HG03571 (cell line): ENCODE data around the gene DAND5.

Experiments used
- ATAC-seq: cut with Tn5 transposase; IDR thresholded peaks from one replicate; pipeline ENCODE4 v1.9.1; 2021; ENCODE audit not compliant: unreplicated experiment

DAND5 gene

GRCh38 chr19:12991296-12991695 lies 21.9 kb downstream of the DAND5 start:
- no peak for ATAC-seq

GRCh38 chr19:12992729-12993128 lies 23.4 kb downstream of the DAND5 start:
- no peak for ATAC-seq

- no peak for ATAC-seq
Observed at GRCh38 chr19:12993562-12993961, 24.2 kb downstream of the DAND5 start.

GRCh38 chr19:12994701-12995595 lies 25.6 kb downstream of the DAND5 start, which contains the start of gene NFIX:
Gene NFIX (plus strand): TSS chr19:12995475. CDS start chr19:12995838, 363 bp downstream.
- ATAC-seq, result no peak

GRCh38 chr19:12995596-12996405 lies 26.4 kb downstream of the DAND5 start:
- no peak for ATAC-seq

- ATAC-seq, result no peak
Observed at GRCh38 chr19:12996406-12997094, 27.2 kb downstream of the DAND5 start.

- no peak for ATAC-seq
Observed at GRCh38 chr19:12997179-12997966, 28.0 kb downstream of the DAND5 start.

- ATAC-seq, result no peak
Observed at GRCh38 chr19:12997967-12998940, 28.9 kb downstream of the DAND5 start.

GRCh38 chr19:13001166-13001501 lies 31.8 kb downstream of the DAND5 start:
- ATAC-seq, result no peak

- no peak for ATAC-seq
Observed at GRCh38 chr19:13001502-13002165, 32.3 kb downstream of the DAND5 start.

- ATAC-seq, result no peak
Observed at GRCh38 chr19:13002166-13002898, 33.0 kb downstream of the DAND5 start.

GRCh38 chr19:13003081-13003480 lies 33.7 kb downstream of the DAND5 start:
- ATAC-seq, result no peak

- no peak for ATAC-seq
Observed at GRCh38 chr19:13004273-13004672, 34.9 kb downstream of the DAND5 start.

- no peak for ATAC-seq
Observed at GRCh38 chr19:13005253-13005652, 35.9 kb downstream of the DAND5 start.

- ATAC-seq, result no peak
Observed at GRCh38 chr19:13005861-13006370, 36.5 kb downstream of the DAND5 start.

GRCh38 chr19:13006431-13007281 lies 37.3 kb downstream of the DAND5 start:
- no peak for ATAC-seq
